HG03378 (cell line): ENCODE measurements around the gene PSME2.
A peak's percentile ranks its signal among the peaks of the same experiment; 100 is the strongest.

Experiments
- ATAC-seq: cut with Tn5 transposase; IDR thresholded peaks from one replicate; pipeline ENCODE4 v1.9.1; 2021; ENCODE audit warnings: mild to moderate bottlenecking, moderate library complexity; ENCODE audit not compliant: unreplicated experiment

Gene PSME2

DNA sequence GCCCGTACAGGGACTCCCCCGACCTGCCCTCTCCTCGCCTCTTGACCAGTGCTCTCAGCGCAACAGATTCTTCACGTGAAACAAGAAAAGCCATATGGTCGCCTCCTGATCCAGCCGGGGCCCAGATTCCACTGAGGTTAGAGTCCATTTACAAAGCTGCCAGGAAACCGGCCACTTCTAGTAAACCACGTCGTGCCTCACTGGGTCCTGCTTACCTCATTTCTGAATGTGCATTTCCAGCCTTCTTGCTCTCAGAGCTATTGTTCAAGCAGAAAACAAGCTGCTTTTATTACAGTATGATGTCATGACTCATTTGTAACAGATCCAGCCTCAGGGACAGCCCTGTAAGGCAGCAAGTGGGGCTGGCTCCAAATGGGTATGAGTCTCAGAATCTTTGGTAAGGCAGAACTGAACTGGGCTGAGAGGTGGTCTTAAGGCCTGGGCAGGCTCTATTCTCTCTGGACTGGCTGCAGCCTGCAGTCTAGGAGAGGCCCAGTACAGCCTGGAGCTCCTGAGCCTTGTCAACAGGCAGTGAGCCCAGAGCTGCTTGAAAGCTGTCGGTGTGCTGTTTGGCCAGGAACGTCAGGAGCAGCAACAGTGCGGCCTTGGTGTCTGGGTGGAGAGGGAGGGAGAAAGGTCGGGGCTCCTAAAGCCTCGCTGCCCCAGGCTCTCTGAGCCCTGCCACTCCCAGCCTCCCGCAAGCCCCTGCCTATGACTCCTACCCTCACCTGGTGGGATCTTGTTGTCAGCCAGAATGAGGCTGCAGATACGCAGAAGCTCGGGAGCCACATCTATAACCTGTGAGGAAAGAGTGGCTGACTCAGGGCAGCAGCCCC, 33.8 kb upstream of the PSME2 start:
- ATAC-seq: no peak

DNA sequence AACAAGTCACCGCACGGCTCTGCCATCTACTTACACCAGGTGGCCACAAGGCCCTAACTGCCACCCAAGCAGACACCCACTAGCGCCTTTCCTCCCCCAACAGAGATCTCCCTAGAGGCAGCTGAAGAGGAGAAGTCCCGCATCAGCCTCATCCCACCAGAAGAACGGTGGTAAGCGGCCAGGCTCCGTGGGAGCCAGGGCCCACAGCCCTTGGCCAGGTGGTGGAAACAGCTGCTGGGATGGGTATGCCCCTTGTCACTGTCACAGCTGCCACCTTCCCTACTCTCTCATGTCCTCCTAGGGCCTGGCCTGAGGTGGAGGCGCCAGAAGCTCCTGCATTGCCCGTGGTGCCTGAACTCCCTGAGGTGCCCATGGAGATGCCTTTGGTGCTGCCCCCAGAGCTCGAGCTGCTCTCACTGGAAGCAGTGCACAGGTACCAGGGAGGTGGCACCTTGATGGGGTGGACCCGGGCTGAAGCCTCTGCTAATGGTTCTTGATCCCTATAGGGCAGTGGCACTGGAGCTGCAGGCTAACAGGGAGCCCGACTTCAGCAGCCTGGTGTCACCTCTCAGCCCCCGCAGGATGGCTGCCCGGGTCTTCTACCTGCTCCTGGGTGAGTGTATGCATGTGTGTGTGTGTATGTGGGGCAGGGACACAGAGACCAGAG, 33.0 kb upstream of the PSME2 start:
- no peak for ATAC-seq

DNA sequence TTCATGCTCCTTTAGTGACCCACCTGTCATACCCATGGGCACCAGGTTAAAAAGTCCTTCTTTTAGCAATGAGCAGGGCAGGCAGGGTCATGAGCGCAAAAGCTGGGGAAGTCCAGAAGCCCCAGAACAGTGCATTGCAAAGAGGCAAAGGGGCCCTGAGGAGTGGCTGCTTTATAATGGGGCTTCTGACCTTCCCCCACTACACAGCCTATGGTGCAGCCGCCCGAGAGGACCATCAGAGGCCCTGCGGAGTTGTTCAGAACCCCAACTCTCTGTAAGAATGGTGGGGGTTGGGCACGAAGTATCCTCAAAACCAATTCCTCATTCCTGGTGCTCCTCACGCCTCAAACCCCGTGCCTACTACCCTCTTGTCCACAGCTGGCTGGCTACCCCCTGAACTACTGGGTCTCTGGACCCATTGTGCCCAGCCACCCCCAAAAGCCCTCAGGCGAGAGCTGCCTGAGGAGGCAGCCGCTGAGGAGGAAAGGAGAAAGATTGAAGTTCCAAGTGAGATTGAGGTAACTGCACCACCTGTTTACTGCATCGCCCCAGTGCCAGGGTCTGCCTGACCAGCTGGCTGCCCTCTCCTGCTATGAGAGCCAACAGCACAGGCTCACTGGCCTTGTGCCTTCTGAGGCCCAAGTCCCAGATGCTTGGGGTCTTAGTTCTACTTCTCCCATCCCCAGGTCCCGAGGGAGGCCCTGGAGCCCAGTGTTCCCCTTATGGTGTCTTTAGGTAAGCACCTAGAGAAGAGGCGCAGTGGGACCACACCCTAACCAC, 32.2 kb upstream of the PSME2 start:
- ATAC-seq: no peak

DNA sequence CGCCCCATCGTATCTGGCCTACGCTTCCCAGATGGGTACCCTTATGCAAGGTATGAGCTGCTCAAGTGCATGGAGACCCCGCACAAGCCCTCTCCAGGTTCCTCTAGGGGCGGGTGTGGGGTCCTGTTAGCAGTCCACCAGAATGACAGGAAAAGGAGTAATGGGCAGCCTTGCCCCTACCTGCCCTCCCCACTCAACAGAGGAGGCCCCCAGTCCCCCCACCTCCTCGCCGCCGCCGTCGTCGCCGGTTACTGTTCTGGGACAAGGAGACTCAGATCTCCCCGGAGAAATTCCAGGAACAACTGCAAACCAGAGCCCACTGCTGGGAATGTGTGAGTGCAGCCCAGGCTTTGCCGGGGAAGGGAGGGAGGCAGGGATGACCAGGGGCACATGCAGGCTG, 31.5 kb upstream of the PSME2 start:
- no peak for ATAC-seq

DNA sequence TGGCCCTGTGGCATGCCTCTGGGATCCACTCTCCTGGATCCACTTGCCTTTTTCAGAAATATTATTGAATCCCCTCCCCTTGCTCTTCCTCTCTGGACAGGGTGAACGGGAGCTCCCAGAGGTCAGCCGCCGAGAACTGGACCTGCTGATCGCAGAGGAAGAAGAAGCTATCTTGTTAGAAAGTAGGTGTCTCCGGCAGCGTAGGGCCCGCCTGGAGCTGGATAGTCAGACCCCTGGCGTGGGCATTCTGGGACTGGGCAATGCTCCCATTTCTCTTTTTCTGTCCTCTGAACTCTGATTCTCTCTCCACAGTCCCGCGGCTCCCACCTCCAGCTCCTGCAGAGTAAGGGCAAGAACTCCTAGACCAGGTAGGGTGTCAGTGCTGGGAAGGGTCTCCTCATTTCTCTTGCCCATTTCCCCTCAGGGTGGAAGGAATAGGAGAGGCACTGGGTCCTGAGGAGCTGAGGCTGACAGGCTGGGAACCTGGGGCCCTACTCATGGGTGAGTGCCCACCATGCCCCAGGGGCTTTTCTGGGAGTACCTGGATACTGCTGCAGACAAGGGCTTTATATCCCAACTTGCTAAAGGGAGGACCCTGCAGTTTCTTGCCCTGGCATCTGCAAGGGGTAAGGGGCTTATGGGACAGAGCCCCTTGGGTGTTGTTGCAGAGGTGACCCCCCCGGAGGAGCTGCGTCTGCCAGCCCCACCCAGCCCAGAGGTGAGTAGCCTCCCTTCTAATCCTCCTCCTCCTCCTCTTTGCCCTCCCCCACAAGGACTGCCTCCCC, 30.8 kb upstream of the PSME2 start:
- no peak for ATAC-seq

DNA sequence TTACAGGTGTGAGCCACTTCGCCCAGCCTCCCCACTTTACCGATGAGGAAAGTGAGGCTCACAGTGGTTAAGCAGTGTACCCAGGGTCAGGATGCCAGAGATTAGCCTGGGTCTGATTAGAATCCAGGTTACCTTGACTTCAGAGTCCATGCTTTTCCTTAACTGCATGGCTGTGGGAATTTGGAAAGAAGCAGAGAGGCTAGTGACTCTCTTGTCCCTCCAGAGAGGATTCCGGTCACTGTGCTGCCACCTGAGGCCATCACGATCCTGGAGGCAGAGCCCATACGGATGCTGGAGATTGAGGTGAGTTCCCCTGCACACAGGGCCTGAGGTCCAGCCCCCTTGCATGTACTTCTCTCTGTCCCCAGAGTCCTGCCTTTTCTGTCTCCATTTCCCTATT, 30.2 kb upstream of the PSME2 start:
- no peak for ATAC-seq

DNA sequence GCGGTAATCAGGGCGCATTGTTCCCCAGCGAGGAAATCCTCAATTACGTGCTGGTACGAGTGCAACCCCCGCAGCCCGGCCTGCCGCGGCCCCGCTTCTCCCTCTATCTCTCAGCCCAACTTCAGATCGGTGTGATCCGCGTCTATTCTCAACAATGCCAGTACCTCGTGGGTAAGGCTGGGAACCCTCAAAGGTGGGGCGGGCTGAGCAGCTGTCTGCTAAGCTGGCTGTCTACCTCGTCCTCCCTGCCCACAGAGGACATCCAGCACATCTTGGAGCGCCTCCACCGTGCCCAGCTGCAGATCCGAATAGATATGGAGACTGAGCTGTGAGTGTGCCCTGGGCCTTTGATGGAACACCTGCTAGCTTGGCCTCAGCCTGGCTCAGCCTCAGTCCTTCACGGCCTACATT, 26.5 kb upstream of the PSME2 start:
- ATAC-seq: no peak

DNA sequence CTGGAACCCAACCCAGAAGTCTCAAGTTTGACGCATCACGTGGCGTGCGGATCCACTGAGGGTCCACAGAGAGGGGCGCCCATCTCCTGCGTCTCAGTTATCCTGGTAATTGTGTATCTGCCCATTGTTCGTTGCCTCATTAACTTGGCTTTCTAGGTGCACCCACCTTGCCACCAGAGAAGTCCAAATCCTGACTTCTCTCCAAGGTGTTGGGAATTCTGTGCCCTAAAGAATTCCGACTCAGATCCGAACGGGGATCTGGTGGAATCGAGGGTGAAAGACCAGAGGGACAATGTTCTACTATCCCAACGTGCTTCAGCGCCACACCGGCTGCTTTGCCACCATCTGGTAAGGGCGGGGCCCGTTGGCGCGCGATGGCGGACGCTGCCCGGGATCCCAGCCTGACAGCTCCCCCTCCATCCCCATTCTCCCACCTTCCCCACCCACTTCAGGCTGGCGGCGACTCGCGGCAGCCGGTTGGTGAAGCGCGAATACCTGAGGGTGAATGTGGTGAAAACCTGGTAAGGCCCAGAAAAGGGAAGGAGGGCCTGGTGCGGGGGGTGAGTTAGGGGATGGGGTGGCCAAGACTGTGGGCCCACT, 26.0 kb upstream of the PSME2 start:
- ATAC-seq: no peak

DNA sequence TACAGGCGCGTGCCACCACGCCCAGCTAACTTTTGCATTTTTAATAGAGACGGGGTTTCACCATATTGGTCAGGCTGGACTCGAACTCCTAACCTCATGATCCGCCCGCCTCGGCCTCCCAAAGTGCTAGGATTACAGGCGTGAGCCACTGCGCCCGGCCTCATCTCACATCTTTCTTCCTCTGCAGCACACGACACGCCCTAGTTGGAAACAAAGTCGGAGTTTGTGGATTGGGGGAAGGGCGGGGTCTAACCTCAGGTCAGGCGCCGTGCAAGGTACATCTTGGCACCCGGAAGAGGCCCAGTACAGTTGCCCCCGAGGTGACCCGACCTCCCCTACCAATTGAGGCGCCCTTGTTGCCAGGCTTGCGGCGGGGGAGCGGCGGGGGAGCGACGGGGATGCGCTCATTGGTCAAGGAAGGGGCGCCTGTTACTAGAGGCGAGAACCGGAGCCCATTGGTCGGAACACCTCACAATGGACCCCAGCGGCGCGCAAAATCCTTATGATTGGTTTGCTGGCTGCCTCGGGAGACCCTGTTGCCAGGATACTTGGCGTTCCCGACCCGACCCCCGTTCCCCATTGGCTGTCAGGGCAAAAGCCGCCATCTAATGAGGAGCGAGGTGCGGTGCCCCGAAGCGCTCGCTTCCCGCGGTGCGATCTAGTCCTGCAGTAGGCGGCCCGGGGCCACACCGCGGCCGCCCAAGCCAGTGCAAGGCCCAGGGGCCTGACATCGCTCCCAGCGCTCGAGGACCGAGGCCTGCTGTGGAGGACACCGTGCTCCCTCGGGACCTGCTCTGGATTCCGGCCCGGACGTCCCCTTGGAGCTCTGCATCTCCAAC, 25.2 kb upstream of the PSME2 start, which contains the start of gene REC8:
Gene REC8, plus strand, starts transcription at position 659 of the 839 bp plus-strand sequence. CDS start 473 bp downstream, outside the sequence.
- peak; percentile 75 for ATAC-seq

DNA sequence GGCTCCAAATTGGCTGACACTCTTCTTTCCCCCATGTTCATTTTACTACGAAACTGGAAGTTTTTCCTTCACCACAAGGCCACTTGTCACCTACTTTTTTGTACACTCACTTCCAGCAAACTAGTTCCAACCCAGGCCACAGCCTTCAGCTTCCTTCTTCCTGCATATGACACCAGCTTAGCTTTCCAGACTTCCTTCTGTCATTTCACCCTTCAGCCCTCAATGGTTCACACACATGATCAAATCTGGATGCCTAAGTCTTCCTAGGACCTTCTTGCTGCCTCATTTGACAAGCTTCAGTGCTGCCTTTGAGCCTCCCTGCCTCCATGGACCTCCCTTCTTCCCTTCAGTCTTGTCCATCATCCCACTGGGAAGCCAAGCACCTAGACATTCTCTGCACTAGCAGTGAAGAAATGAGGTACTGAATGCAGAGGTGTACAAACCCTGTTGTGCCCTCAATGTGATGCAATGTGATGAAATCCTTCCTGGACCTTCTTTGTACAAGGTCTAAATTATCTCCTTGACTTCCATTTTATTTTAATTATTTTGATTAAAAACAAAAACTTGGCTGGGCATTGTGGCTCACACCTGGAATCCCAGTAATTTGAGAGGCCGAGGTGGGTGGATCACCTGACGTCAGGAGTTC, 21.2 kb upstream of the PSME2 start:
- ATAC-seq: no peak

DNA sequence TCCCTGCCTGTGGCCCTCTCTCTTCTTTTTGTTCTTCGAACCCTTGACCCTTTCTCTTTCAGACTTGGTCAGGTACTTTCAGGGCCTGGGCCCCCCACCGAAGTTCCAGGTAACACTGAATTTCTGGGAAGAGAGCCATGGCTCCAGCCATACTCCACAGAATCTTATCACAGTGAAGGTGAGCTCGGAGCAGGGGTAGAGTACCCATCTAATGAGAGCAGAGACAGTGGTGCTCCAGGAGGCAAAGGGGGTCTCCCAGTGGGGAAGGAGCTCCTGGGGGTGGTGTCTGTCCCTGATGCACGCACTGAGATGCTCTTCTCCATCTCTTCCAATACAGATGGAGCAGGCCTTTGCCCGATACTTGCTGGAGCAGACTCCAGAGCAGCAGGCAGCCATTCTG, 19.4 kb upstream of the PSME2 start:
- ATAC-seq: no peak

DNA sequence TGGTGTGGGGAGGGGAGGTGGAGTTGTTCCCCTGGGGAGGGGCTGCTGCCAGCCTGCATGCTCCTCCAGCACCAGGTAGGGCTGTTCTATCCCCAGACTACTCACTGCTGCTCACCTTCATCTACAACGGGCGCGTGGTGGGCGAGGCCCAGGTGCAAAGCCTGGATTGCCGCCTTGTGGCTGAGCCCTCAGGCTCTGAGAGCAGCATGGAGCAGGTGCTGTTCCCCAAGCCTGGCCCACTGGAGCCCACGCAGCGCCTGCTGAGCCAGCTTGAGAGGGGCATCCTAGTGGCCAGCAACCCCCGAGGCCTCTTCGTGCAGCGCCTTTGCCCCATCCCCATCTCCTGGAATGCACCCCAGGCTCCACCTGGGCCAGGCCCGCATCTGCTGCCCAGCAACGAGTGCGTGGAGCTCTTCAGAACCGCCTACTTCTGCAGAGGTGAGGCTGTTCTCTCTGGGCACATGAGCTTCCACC, 18.1 kb upstream of the PSME2 start:
- ATAC-seq: no peak

DNA sequence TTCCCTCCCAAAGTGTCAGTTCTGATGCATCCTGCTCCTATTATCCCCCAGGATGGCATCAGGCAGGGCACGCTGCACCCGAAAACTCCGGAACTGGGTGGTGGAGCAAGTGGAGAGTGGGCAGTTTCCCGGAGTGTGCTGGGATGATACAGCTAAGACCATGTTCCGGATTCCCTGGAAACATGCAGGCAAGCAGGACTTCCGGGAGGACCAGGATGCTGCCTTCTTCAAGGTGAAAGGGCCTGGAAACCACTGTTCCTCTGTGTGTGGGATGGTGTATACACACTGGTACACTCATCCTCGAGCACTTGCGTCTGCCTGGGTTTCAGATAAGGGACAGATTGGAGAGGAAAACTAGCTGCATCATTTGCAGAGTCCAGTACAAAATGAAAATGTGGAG, 15.7 kb upstream of the PSME2 start:
- no peak for ATAC-seq

DNA sequence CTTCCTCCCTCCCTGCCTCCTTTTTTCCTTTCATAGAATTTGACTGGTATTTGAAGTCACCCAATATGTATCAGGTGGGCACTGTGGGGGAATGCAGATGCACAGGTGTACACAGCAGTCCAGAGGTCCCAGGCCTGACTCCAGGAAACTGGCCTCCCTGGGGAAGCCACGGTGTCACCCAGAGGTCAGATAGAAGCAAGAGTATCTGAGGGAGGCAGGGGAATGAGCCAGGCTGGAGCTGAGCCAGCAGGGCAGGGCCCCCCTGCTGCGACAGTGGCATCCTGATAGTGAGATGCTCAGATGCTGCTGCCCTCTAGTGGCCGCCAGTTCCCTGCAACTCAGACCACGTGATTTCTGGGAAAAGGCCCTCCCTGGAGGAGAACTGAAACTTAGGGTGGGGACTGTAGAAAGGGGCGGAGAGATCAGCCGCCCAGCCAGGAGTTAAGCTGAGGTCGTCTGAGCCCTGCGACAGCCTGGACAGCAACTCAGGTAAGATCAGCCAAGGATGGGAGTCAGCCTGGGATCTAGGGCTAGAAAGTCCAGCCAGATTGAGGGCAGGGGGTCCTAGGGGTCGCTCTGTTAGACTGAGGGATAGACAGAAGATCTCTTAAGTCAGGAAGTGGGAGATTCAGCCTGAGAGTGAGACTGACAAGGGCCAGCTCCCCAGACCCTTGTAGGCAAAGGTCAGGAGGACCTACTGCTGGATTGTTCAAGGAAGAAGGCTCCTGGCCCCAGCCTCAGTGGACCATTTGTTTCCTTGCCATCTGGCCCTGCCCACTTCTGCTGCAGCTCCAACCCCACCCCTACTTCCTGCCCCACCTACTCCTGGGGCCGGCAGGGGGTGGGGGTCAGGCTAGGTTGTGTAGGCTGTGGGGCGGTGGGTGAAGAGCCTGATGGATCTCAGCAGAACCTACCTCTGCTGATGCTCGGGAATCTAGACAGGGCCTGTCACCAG, 14.7 kb upstream of the PSME2 start, which contains the start of gene IRF9:
Gene IRF9, plus strand, starts transcription at position 416 of the 955 bp plus-strand sequence. CDS start 880 bp downstream, outside the sequence.
- ATAC-seq: peak; percentile 75

DNA sequence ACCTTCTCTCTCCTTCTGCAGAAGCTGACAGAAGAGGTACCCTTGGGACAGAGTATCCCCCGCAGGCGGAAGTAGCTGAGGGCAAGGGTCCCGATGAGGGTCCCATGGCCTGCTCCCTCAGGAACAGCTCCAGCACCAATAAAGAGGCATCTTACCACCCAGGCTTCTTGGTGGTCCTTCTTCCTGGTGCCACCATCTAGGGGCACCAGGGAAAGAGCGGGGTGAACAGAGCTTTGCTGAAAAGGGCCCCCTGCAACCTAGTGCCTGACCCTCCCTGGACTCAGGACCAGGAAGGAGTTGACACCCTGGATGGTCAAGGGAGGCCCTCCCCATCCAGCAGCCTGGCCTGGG, 14.1 kb upstream of the PSME2 start:
- ATAC-seq: no peak

DNA sequence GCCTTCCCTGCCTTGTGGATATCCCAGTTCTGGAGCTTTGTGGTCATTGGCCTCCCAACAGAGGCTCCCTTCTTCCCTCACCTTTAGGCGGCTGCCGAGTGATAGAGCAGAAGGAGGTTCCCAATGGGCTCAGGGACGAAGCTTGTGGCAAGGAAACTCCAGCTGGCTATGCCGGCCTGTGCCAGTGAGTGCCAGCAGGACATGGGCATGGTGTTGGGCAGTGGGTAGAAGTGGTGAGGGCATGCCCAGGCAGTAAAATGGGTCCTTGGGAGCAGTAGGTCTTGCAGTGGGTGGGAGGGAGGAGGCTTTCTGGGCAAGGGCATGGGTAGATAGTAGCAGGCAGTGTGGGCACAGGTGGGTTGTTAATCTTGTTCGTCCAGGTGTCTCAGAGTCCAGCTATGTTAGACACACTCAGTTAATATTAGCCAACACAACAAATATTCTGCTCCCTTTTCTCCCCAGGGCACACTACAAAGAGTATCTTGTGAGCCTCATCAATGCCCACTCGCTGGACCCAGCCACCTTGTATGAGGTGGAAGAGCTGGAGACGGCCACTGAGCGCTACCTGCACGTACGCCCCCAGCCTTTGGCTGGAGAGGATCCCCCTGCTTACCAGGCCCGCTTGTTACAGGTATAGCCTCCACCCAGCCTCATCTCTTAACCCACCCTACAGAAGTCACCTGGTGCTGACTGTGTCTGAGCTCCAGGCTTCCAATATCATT, 13.5 kb upstream of the PSME2 start:
- ATAC-seq: no peak

DNA sequence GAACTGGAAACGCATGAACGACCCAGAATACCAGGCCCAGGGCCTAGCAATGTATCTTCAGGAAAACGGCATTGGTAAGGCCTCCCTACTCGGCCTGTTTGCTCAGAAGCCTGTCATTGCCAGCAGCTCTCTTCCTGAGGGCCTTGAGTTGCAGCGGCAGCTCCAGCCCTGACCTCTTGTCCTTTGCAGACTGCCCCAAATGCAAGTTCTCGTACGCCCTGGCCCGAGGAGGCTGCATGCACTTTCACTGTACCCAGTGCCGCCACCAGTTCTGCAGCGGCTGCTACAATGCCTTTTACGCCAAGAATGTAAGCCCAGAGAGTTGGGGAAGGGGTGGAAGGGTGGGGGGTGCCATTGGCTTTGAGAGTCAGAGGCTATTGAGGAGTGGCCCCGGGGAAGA, 10.9 kb upstream of the PSME2 start:
- no peak for ATAC-seq
